Measurements from ENCODE around the gene SLC6A19.
"Not testable (repeated sequence)": the region's sequence is repeated elsewhere in the genome, so short reads cannot be mapped to it uniquely, and the experiment has no call there.

Gene SLC6A19

DNA sequence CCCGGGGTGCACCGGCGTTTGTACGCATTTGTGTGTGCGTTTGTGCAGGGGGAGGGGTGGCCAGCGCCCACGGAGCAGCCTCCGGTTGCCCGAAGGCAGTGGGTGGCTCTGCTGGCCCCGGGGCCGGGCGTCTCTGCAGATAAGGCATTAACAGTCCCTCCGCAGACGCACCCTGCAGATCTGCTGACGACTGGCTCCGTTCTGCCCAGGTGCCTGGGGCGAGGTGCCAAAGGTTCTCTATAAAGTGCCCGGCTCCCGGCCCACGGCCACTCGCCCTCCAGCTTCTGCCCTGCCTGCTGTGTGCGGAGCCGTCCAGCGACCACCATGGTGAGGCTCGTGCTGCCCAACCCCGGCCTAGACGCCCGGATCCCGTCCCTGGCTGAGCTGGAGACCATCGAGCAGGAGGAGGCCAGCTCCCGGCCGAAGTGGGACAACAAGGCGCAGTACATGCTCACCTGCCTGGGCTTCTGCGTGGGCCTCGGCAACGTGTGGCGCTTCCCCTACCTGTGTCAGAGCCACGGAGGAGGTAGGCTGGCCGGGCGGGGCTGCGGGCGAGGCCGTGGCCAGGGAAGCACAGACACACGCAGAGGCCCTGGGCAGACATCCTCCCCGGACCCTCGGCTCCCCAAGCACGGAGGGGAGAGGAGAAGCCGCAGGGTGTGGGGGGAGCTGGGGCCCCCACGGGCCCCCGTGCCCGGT, at the start of gene SLC6A19:
SLC6A19 (plus strand) TSS at position 269 of the 699 bp plus-strand sequence; CDS start at position 325, 56 bp downstream.
- DNase-seq (ENCODE audit: low read depth in 2 of 2) = no peak

DNA sequence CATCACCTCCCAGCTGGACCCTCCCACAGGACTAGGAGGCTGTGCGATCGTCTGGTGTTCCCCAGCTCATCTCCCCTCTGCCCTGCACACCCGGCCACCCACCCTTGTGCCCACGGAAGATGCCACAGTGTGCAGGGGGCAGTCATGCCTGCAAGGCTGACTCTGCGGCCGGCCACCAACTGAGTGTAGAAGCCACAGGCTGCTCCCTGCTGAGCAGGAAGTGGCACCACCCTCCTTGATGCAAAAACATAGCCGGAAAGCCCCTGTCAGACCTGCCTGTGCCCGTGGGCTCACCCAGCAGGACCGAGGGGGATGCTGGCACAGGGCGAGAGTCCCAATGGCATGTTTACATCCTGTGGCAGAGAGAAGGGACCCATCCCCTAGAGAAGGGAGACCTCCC, 49.2 kb upstream of the SLC6A19 start:
- DNase-seq (ENCODE audit: low read depth in 2 of 2) = no peak

DNA sequence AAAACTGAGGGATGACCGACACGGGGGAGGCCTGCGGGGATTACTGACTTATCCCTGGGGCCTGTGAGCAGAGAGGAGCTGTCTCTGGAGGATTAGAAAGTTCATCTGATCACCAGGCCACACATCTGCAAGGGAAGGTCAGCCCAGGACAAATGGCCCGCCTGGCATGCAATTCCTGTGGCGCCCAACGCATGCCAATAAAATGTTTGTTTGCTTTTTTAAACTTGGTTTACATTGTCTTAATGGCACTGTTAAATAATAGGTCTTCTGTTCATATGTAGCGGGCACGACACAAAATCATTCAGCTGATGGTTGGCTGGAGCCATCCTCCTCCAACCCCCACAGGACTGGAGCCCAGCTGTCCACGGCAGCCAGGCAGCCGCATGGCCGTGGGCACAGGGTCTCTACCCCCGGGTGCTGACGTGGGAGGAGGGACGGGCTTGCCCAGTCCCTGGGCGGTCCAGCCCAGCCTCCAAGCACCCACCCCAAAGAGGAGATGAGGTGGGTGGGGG, 48.6 kb upstream of the SLC6A19 start:
- DNase-seq (ENCODE audit: low read depth in 2 of 2) = no peak

DNA sequence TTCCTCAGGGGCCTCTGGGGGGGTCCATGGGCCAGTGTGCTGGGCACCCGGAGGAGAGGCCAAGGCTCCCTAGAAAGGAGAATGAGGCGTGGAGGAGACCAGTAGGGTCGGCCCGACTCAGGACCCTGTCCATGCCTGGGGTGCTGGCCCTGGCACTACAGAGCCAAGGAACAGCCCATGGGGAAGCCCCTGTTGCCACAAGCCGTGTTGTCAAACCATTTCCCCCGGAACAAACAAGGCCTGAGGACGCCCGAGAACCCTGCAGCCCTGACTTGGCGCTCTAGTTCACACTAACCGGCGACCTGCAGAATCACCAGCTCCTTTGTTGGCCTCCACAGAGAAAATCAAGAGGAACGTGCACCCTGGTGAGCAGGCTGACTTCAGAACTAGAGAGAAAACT, 48.0 kb upstream of the SLC6A19 start:
- DNase-seq (ENCODE audit: low read depth in 2 of 2) = no peak

DNA sequence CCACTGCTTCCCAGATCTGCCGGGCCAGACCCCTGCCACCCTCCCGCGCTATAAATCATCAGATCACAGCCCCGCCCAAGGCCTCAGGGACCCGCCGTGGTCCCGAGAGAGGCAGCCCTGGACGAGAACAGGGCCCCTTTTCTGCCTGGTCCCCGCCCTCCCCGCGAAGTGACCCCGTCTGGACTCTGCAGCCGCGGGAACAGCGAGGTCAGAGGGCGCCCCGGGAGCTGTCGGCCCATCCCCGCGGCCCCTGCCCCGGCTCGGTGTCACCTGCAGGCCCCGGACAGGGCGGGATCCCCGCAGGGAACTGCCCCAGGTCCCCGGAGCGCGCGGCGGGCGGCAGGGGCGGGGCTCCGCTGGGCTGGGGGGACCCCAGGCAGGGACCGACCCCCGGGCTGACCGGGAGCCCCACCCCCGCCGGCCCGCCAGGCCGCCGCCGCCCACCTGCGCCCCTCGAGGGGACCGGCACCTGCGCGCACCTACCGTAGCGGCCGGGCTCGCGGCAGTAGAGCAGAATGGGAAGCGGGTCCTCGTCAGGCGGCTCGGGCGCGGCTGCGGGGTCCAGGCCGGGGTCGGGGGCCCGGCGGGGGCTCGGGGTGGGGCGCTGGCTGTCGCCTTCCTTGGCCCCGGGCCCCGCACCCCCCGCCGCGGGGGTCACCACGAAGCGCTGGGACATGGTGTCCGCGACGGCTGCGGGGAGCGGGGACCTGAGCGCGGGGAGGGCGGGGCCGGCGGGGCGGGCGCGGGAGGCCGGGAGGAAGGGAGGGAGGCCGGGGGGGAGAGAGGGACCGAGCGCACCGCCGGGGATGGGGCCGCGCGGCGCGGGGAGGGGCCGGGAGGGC, 46.0 kb upstream of the SLC6A19 start:
- no peak for DNase-seq (ENCODE audit: low read depth in 2 of 2)

DNA sequence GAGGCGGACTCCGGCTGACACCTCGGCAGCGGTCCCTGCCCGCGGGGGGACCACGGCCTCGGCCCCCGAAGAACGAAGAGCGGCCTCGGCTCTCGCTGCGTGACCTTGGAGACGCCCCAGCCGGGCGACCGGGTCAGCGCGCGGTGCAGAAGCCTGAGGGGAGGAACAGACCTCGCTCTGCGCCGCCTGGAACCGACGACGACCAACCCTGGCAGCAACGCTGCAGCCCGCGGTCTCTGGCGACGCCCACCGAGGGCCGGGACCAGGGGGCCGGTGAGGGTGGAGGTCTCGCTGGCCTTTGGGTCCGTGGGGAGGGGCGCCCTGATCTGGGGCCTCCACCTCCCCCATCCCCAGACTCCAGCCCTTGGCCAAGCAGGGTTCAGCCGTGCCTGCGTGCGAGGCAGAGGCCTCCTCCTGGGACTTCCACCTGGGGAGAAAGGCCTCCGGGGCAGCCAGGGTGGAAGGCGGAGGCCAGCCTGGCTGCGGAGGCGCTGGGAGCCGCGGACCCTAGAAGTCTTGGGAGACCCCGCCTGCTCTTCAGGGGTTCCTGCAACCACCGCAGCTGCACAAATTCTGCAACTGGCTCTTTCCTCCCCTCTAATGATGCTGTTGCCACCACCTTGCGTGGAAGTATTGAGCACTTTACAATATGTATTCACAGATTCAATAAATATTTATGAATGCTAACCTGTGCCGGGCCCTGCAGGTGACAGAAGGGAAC, 45.2 kb upstream of the SLC6A19 start:
- no peak for DNase-seq (ENCODE audit: low read depth in 2 of 2)

DNA sequence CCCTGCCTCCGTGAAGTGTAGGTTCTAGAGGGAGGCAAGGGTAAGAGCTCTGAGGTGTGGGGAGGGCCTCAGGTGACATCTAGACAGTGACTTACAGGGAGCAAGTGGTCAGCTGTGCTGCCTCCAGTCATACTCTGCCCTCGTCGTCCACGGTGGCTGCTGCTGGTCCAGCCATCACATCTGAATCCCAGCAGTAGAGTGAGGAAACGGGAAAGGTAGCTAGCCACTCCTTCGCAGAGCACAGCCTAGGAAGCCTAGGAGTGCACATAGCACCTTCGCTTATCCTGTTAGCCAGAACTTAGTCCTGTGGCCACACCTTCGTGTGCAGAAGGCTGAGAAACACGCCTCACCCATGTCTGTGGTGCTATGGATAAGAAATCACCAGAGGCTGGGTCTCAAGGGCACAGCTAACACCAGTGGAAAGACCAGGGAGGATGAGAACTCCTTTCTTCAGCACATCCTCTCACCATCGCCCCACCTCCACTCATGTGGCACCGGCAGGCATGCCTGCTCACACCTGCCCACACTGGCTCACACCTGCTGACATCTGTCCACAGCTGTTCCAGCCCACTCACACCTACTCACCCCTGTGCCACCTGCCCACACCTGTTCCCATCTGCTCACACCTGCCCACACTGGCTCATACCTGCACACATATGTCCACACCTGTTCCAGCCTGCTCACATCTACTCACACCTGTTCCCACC, 44.5 kb upstream of the SLC6A19 start:
- DNase-seq (ENCODE audit: low read depth in 2 of 2) = no peak

DNA sequence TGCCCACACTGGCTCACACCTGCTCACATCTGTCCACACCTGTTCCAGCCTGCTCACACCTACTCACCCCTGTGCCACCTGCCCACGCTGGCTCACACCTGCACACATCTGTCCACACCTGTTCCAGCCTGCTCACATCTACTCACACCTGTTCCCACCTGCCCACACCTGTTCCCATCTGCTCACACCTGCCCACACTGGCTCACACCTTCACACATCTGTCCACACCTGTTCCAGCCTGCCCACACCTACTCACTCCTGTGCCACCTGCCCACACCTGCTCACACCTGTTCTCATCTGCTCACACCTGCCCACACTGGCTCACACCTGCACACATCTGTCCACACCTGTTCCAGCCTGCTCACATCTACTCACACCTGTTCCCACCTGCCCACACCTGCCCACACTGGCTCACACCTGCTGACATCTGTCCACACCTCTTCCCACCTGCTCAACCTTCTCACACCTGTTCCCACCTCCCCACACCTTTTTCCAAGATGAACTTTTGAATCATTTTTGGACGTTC, 43.9 kb upstream of the SLC6A19 start:
- not testable (repeated sequence) for DNase-seq (ENCODE audit: low read depth in 2 of 2)

DNA sequence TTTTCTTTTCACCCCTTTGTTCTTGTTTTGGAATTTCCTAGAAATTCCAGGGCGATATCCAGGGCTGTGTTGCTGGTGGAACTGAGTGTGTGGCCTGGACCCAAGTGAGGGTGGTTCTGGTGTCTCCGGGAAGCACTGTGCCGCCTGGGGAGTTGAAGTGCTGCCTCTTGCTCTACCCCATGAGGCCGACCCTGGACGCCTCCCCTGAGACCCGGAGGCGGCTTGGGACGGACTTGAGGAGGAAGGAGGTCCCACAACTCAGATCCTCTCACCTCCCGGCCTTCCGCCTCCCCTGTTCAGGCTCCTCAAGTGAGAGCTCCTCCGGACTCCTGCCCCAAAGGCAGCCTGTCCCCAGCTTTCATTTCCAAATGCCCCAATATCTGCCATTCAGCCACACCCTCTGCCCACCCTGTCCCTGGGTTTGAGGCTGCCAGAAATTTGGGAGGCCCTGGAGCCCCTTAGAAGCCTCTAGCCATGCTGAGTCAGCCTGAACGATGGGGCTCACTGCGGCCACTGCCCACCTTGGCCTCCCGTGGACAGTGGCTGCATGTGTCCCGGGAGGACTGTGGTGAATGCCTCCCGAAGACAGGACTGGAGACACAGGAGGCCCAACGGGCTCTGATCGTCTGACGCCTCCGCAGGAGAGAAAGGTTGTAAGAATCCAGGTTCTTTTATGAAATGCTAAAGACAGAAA, 42.6 kb upstream of the SLC6A19 start:
- no peak for DNase-seq (ENCODE audit: low read depth in 2 of 2)

DNA sequence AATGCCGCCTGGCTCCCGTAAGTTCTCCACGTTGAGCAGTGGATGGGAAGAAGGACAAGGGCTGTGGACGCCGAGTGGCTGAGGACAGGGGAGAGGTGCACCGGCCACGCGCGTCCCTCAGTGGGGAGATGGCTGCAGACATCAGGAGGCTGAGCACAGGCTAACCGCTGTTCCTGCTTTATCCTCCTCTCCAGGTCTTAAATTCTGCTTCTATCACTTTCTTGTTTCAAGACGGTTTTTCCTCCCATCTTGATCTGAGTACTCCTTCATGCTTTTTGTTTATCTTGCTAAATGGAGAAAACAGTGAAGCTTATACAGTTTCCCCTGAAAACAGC, 42.1 kb upstream of the SLC6A19 start:
- DNase-seq (ENCODE audit: low read depth in 2 of 2) = no peak

DNA sequence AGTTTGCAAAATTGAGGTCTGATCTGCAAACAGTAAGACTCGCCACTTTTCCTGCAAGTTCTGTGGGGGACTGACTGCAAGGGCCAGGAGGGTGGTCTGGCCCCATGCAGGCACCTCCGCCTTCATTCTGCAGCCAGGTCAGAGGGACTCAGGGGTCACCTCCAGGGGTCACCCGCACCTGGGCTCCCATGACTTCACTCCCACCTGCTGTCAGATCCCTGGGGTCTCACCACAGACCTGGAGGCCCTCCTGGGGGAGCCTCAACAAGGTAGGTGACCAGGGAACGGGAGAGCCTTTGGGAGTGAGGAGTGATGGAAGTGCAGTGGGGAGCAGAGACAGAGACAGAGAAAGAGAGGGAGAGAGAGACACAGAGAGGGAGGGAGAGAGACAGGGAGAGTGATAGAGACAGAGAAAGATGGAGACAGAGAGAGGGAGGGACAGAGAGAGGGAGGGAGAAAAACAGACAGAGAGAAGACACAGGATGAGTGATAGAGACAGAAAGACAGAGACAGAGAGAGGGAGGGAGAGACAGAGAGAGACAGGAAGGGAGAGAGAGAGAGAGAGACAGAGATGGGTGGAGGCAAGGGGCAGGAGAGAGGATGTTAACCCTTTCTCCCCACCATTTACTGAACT, 41.5 kb upstream of the SLC6A19 start:
- no peak for DNase-seq (ENCODE audit: low read depth in 2 of 2)

DNA sequence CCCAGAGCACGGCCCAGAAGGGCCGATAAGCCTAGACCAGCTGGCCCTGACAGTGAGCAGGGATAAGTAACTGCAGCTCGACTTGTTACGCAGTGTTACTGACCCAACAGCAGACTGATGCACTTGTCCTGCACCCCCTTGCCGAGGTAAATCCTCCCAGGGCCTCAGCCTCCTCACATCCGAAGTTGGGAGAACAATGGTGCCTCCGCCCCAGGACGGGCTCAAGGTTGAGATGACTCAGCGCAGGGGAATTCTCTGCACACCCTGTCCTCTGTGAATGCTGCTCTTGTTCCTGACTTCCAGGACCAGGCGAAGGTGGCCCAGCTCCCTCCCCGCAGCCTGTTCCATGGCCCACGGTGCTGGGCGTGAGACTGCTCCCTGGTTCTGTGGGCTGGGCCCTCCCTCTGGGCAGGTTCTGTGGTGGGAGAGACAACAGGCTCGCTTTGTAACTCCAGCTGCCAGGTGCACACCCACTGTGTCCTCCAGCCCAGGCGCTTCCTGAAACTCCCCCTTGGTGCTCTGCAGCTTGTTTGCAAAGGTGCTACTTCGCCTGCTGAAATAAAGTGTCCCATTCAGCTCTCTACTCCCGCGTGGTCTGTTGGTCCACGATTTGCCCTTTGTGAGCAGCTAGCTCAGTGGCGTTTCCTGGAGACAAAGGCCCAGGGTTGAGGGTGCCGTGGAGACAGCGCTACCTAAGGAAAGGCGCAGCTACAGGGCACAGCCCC, 40.1 kb upstream of the SLC6A19 start:
- no peak for DNase-seq (ENCODE audit: low read depth in 2 of 2)

DNA sequence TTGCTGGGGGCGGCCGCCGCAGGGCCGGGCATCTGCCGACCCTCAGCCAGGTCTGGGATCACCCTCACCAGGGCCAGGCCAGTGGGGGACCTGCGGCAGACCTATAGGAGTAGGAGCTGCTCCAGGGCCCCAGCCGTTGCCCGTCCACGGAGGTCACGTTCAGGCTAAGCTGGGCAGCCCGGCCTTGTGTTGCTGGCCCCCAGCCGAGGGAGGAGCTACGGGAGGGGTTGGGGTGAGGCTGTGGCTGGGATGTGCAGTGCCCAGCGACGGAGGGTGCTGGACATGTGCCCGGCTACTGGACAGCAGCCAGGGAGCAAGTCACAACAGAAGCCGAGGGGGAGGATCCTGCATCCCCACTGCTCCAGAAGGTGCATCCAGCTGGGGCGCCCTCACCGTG, 39.6 kb upstream of the SLC6A19 start:
- DNase-seq (ENCODE audit: low read depth in 2 of 2) = no peak

DNA sequence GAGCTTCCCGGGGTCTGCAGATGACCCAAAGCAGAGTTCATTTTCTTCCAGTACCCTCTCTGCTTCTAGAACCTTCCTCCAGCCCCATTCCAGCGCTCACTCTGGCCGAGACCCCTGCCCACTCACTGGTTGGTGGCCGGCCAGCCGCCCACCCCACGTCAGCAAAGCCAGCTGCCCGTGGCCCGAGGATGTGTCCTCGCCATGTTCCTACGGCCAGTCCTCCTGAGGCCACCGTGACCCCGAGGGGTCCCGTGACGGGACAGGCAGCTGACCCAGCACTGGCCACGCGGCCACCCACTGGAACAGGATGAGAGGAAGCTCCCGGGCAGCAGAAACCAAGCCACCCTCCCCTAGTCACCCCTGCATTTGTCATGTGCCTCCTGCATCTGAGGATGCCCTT, 39.1 kb upstream of the SLC6A19 start:
- DNase-seq (ENCODE audit: low read depth in 2 of 2) = no peak

DNA sequence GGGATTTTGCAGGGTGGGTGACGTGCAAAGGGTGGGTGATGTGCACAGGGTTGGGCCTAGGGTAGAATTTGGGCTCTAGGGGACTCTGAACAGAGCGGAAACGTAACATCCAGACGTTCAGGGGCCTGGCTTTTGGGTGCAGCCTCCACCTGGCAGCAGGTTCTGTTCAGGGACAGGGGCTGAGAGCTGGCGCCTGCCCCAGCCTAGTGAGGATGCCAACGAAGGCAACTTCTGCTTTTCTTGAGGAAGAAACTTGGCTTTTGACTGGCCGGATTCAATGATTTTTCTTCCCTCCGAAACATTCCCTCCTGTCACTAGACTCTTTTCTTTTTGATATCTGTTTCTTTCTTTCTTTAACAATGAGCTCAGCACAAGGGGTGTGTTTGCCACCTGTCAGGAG, 38.6 kb upstream of the SLC6A19 start:
- DNase-seq (ENCODE audit: low read depth in 2 of 2) = no peak

DNA sequence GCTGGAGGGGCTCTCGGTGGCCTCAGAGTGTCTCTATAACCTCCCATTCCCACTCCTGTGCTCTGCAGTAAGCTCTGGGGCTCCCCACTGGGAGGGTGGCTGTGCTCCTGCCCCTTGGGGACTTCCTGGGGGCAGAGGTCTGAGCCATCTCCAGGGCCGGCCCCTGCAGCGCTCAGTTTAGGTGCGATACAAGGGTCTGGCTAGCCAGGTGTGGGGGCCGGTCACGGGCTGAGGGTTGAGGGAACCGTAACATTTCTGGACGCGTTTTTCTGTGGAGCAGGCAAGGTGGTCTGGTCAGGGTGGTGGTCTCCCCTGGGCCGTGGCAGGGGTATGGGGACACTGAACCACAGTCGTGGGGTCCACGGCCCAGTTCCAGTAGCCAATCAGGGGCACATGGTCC, 38.0 kb upstream of the SLC6A19 start:
- DNase-seq (ENCODE audit: low read depth in 2 of 2) = no peak

DNA sequence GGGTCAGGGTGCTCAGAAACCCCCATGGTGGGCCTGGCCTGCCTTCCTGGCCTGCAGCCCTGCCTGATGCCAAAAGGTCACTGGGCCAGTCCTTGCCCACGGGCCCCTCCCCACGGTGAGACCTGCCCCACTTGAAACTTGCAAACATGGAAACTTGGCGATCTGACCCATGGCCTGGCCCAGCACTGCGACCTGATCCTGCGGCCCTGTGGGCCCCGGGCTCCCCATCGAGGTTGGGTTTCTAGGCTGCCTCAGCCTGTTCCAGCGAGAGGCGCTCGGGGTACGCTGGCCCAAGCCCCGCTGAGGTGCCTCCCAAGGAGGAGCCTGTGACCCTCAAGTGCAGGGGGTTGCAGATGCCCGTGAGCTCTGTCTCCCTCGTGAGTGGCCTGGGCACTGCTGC, 37.5 kb upstream of the SLC6A19 start:
- DNase-seq (ENCODE audit: low read depth in 2 of 2) = no peak

DNA sequence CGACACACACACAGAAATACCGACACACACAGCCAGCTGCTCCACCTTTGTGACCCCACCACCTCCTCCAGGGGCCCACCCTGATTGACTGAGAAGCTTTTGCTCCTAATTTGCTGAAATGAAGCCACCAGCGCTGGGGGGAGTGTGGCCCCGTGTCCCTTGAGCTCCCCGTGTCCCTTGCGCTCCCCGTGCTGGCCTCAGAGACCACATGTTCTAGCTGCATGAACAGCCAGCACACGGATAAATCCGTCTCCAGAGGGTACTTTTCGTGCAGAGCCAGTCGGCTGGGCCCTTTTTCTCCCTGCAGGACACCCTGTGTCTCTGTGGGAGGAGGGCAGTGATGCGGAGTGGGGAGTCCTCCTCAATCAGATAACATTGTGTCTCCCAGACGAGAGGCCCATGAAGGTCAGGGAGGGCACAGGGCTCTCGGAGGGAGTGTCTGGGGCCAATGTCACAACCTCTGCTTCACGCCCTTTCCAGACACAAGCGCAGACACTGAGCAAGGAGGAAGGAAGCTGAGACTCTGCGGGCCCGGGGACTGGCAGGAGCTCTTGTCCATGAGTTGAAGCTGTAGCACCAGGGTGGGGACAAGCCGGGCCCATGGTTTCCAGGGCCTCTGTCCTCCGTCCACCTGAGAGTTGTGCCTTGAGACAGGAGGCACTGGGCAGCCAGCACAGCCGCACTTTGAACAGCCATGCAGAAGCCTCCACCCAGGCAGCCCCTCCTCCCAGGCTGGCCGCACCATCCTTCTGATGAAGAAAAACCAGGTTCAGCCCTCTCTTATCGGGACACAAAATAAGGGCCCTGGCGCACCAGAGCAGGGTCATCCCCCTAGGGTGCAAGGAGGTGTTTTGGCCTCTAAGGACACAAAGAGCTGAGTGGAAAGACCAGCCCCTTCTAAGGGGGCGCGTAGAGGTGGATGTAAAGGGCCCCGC, 36.4 kb upstream of the SLC6A19 start:
- DNase-seq (ENCODE audit: low read depth in 2 of 2) = no peak

DNA sequence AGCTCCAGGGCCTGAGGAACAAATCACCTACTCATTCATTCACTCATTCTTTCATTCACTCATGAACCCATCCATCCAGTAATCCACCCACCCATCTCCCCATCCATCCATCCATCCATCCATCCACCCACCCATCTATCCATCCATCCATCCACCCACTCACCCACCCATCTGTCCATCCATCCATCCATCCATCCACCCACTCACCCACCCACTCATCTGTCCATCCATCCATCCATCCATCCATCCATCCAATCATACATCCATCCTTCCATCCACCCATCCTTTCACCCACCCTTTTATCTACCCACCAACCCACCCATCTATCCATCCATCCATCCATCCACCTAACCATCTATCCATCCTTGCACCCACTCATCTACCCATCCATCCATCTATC, 35.5 kb upstream of the SLC6A19 start:
- DNase-seq (ENCODE audit: low read depth in 2 of 2) = no peak
